SK-N-SH treated with all-trans-retinoic acid at 6 μM for 48 hours (cell line): ENCODE measurements around the gene SLC35F3.
"Not testable (repeated sequence)": the region's sequence is repeated elsewhere in the genome, so short reads cannot be mapped to it uniquely, and the experiment has no call there.

Source experiments
- ATAC-seq: fragments of 200-7000 bp; cut with Tn5 transposase; 3 replicates; pipeline ENCODE4 v1.9.1; 2020; ENCODE audit warnings: mild to moderate bottlenecking, moderate library complexity
- ARNTL ChIP-seq: fragments of 450-650 bp; formaldehyde crosslinking; IDR thresholded peaks from 2 replicates; pipeline ENCODE4 v1.5.0; 2020; ENCODE audit warnings: low read depth, mild to moderate bottlenecking, moderate library complexity, borderline replicate concordance
- CSDC2 ChIP-seq: fragments of 250-450 bp; sonication (Bioruptor Pico); IDR thresholded peaks from 2 replicates; pipeline ENCODE4 v1.5.0; 2020; ENCODE audit warnings: mild to moderate bottlenecking, moderate library complexity
- CSRNP3 ChIP-seq: fragments of 250-450 bp; sonication (Bioruptor Pico); IDR thresholded peaks from 2 replicates; pipeline ENCODE4 v1.5.1; 2021; ENCODE audit warnings: mild to moderate bottlenecking, moderate library complexity
- ESRRG ChIP-seq: fragments of 250-450 bp; sonication (Bioruptor Pico); IDR thresholded peaks from 2 replicates; pipeline ENCODE4 v1.6.1; 2021; ENCODE audit warnings: mild to moderate bottlenecking
- ISL1 ChIP-seq: fragments of 250-450 bp; sonication (Bioruptor Pico); IDR thresholded peaks from 2 replicates; pipeline ENCODE4 v2.1.2; 2022; ENCODE audit warnings: mild to moderate bottlenecking, moderate library complexity
- OSR1 ChIP-seq: fragments of 250-450 bp; sonication (Bioruptor Pico); IDR thresholded peaks from 2 replicates; pipeline ENCODE4 v1.8.0; 2022; ENCODE audit warnings: moderate library complexity, mild to moderate bottlenecking, inconsistent platforms
- POU6F1 ChIP-seq: fragments of 250-450 bp; sonication (Bioruptor Pico); IDR thresholded peaks from 2 replicates; pipeline ENCODE4 v1.8.0; 2021; ENCODE audit warnings: low read depth, mild to moderate bottlenecking, moderate library complexity, borderline replicate concordance
- PPARA ChIP-seq: fragments of 250-450 bp; sonication (Bioruptor Pico); IDR thresholded peaks from 2 replicates; pipeline ENCODE4 v1.5.0; 2020; ENCODE audit warnings: mild to moderate bottlenecking, borderline replicate concordance
- SNAI2 ChIP-seq: fragments of 250-450 bp; sonication (Bioruptor Pico); IDR thresholded peaks from 2 replicates; pipeline ENCODE4 v1.5.0; 2020; ENCODE audit warnings: mild to moderate bottlenecking, moderate library complexity
- TCF4 ChIP-seq: fragments of 250-450 bp; sonication (Bioruptor Pico); IDR thresholded peaks from 2 replicates; pipeline ENCODE4 v1.8.0; 2021; ENCODE audit warnings: mild to moderate bottlenecking, moderate library complexity, borderline replicate concordance
- TOX ChIP-seq: fragments of 250-450 bp; sonication (Bioruptor Pico); IDR thresholded peaks from 2 replicates; pipeline ENCODE4 v1.8.0; 2021; ENCODE audit warnings: mild to moderate bottlenecking, moderate library complexity, borderline replicate concordance
- TSHZ2 ChIP-seq: fragments of 250-450 bp; sonication (Bioruptor Pico); IDR thresholded peaks from 2 replicates; pipeline ENCODE4 v1.5.0; 2020; ENCODE audit warnings: mild to moderate bottlenecking, moderate library complexity
- ZC3H10 ChIP-seq: fragments of 250-450 bp; sonication (Bioruptor Pico); IDR thresholded peaks from 2 replicates; pipeline ENCODE4 v1.5.1; 2021; ENCODE audit warnings: mild to moderate bottlenecking, moderate library complexity
- ZFP3 ChIP-seq: fragments of 250-450 bp; sonication (Bioruptor Pico); IDR thresholded peaks from 2 replicates; pipeline ENCODE4 v1.5.0; 2020; ENCODE audit warnings: mild to moderate bottlenecking, moderate library complexity
- ZFP30 ChIP-seq: fragments of 450-650 bp; formaldehyde crosslinking; IDR thresholded peaks from 2 replicates; pipeline ENCODE4 v1.5.0; 2022; ENCODE audit warnings: mild to moderate bottlenecking, moderate library complexity
- ZNF565 ChIP-seq: fragments of 450-650 bp; formaldehyde crosslinking; conservative IDR thresholded peaks from 2 replicates; pipeline ENCODE4 v1.5.0; 2020; ENCODE audit warnings: low read depth, mild to moderate bottlenecking, moderate library complexity
- ZNF70 ChIP-seq: fragments of 450-650 bp; formaldehyde crosslinking; IDR thresholded peaks from 2 replicates; pipeline ENCODE4 v1.5.0; 2020; ENCODE audit warnings: mild to moderate bottlenecking, moderate library complexity
- TF ChIP-seq, protein P1 (sequence below): fragments of 250-450 bp; sonication (Bioruptor Pico); IDR thresholded peaks from 2 replicates; pipeline ENCODE4 v1.8.0; 2020; ENCODE audit warnings: mild to moderate bottlenecking, moderate library complexity, borderline replicate concordance
- TF ChIP-seq, protein P2 (sequence below): fragments of 250-450 bp; sonication (Bioruptor Pico); IDR thresholded peaks from 2 replicates; pipeline ENCODE4 v1.5.1; 2020; ENCODE audit warnings: low read depth, mild to moderate bottlenecking, moderate library complexity

The SLC35F3 gene

DNA sequence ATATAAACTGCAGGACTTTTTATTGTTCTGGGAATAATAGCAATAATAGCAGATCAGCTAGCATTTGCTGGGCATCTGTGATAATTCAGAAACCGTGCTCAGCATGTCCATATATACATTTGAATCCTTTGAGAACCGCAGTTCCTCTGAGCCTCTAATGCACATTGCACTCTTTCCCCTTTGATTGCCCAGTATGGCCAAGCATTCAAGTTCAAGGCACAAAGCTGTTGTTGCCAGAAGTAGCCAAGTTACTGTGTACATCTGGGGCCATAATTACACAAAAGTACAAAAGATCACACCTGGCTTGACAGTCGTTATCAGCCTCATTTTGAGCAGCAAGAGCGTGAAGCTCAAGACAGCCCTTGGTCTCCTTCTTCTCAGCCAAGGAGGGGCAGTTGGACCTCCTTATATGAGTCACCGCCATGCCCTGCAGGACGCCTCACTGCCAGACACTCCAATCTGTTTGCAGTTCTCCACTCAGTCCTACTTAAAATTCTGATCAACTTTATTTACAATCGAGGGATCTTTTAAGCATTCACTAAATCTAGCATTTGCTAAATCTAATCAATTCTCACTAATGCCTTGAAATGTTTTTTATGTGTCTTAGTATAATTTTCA is 216.0 kb downstream of the SLC35F3 start:
- TF ChIP-seq ZC3H10 (no peak), ISL1 (CRISPR knock-in tag) (no peak), SNAI2 (no peak), OSR1 (no peak)
- no peak for ATAC-seq

DNA sequence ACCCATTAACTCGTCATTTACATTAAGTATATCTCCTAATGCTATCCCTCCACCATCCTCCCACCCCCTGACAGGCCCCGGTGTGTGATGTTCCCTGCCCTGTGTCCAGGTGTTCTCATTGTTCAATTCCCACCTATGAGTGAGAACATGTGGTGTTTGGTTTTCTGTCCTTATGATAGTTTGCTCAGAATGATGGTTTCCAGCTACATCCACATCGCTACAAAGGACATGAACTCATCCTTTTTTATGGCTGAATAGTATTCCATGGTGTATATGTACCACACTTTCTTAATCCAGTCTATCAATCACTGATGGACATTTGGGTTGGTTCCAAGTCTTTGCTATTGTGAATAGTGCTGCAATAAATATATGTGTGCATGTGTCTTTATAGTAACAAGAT is 217.2 kb downstream of the SLC35F3 start:
- not testable (repeated sequence) for ATAC-seq

GRCh38 chr1:234122571-234122970 is 218.1 kb downstream of the SLC35F3 start:
- not testable (repeated sequence) for ATAC-seq

GRCh38 chr1:234123867-234124266 is 219.4 kb downstream of the SLC35F3 start:
- TF ChIP-seq, protein P1, sequence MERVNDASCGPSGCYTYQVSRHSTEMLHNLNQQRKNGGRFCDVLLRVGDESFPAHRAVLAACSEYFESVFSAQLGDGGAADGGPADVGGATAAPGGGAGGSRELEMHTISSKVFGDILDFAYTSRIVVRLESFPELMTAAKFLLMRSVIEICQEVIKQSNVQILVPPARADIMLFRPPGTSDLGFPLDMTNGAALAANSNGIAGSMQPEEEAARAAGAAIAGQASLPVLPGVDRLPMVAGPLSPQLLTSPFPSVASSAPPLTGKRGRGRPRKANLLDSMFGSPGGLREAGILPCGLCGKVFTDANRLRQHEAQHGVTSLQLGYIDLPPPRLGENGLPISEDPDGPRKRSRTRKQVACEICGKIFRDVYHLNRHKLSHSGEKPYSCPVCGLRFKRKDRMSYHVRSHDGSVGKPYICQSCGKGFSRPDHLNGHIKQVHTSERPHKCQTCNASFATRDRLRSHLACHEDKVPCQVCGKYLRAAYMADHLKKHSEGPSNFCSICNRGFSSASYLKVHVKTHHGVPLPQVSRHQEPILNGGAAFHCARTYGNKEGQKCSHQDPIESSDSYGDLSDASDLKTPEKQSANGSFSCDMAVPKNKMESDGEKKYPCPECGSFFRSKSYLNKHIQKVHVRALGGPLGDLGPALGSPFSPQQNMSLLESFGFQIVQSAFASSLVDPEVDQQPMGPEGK (CRISPR knock-in tag), result no peak
- TF ChIP-seq CSDC2, result no peak
- no peak for TF ChIP-seq ZFP3 (CRISPR knock-in tag)
- TF ChIP-seq ZNF565, result no peak
- no peak for TF ChIP-seq ISL1 (CRISPR knock-in tag)
- TF ChIP-seq TOX, result no peak
- TF ChIP-seq POU6F1, result no peak
- TF ChIP-seq TCF4 (CRISPR knock-in tag), result no peak
- TF ChIP-seq, all 23 proteins: peak for 0
- ATAC-seq, result no peak

DNA sequence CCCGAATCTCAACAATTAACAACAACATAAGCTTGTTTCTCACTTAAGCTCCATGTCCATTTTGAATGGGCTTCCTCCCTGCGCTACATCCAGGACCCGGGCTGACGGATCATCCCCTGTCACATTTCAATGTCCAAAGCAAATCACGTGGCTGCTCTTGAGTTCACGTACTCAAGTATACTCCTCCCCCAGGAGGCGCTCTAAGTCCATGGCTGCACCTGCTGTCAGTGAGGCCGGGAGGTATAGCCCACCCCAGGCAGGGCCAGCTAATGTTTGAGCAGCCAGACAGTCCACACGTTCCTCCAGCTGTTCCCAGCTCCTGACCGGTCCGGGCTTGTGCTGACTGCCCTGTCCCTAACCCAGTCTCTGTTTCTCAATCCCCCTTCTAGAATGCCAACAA is 220.8 kb downstream of the SLC35F3 start:
- ATAC-seq, result peak; percentile 71
- TF ChIP-seq CSRNP3 (CRISPR knock-in tag) (no peak), PPARA (CRISPR knock-in tag) (no peak), ISL1 (CRISPR knock-in tag) (no peak), ARNTL (CRISPR knock-in tag) (no peak), CSDC2 (no peak), POU6F1 (no peak), ESRRG (CRISPR knock-in tag) (no peak), TSHZ2 (CRISPR knock-in tag) (no peak), ZC3H10 (no peak), ZFP30 (CRISPR knock-in tag) (no peak), SNAI2 (no peak), ZNF70 (CRISPR knock-in tag) (no peak), ZNF565 (no peak)
- TF ChIP-seq, protein P2, sequence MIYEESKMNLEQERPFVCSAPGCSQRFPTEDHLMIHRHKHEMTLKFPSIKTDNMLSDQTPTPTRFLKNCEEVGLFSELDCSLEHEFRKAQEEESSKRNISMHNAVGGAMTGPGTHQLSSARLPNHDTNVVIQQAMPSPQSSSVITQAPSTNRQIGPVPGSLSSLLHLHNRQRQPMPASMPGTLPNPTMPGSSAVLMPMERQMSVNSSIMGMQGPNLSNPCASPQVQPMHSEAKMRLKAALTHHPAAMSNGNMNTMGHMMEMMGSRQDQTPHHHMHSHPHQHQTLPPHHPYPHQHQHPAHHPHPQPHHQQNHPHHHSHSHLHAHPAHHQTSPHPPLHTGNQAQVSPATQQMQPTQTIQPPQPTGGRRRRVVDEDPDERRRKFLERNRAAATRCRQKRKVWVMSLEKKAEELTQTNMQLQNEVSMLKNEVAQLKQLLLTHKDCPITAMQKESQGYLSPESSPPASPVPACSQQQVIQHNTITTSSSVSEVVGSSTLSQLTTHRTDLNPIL (CRISPR knock-in tag), result no peak
- TF ChIP-seq, all 23 proteins: peak for 0
